Astrocyte (in vitro differentiated cells and primary cell): ENCODE results near the gene GRAP2. TPM values are rescaled to one million over a fixed set of nuclear protein-coding genes. Genes with fewer than 3 reads are reported as not detected.

Source experiments
- DNase-seq: peaks from one replicate; pipeline ENCODE4 v3.0.0-alpha.2; 2010; ENCODE audit warnings: low read depth
- FAIRE-seq: peaks from 2 replicates; lab custom pipeline; 2011; peaks lifted over from hg19 to GRCh38; lab: Jason Lieb, UNC
- H2AFZ ChIP-seq: 2 replicates; pipeline ENCODE4 v1.6.0; 2012; ENCODE audit warnings: low read depth, low read length, inconsistent platforms
- H3K27ac ChIP-seq: 2 replicates; pipeline ENCODE4 v1.5.1; 2011; ENCODE audit warnings: low read depth, low read length, inconsistent platforms
- H3K27me3 ChIP-seq: 2 replicates; pipeline ENCODE4 v1.6.0; 2011; ENCODE audit warnings: low read length, inconsistent platforms; ENCODE audit not compliant: insufficient read depth
- H3K36me3 ChIP-seq: 2 replicates; pipeline ENCODE4 v1.5.1; 2011; ENCODE audit warnings: low read length, inconsistent platforms; ENCODE audit not compliant: insufficient read depth
- H3K4me1 ChIP-seq: 2 replicates; pipeline ENCODE4 v1.5.1; 2011; ENCODE audit warnings: low read length, inconsistent platforms; ENCODE audit not compliant: insufficient read depth
- H3K4me2 ChIP-seq: 2 replicates; pipeline ENCODE4 v1.6.0; 2012; ENCODE audit warnings: low read length, inconsistent platforms
- H3K4me3 ChIP-seq: 2 replicates; pipeline ENCODE4 v1.5.1; 2011; ENCODE audit warnings: low read depth, mild to moderate bottlenecking, low read length, inconsistent platforms; ENCODE audit not compliant: insufficient read depth
- H3K79me2 ChIP-seq: 2 replicates; pipeline ENCODE4 v1.6.0; 2012; ENCODE audit warnings: mild to moderate bottlenecking, low read length, inconsistent platforms; ENCODE audit not compliant: insufficient read depth
- H3K9ac ChIP-seq: 2 replicates; pipeline ENCODE4 v1.6.0; 2012; ENCODE audit warnings: mild to moderate bottlenecking, low read length, inconsistent platforms
- H3K9me3 ChIP-seq: 2 replicates; pipeline ENCODE4 v1.5.1; 2012; ENCODE audit warnings: low read depth, mild to moderate bottlenecking, low read length, inconsistent platforms; ENCODE audit not compliant: insufficient read depth
- H4K20me1 ChIP-seq: 2 replicates; pipeline ENCODE4 v1.6.0; 2012; ENCODE audit warnings: low read length, inconsistent platforms; ENCODE audit not compliant: insufficient read depth
- H3K27ac Mint-ChIP-seq: one replicate; pipeline ENCODE4 v1.8.0; 2021; ENCODE audit warnings: mild to moderate bottlenecking, mixed read lengths; ENCODE audit not compliant: unreplicated experiment
- H3K27me3 Mint-ChIP-seq: one replicate; pipeline ENCODE4 v1.8.0; 2021; ENCODE audit warnings: low read depth, mixed read lengths; ENCODE audit not compliant: unreplicated experiment
- H3K36me3 Mint-ChIP-seq: one replicate; pipeline ENCODE4 v1.8.0; 2021; ENCODE audit warnings: low read depth, mixed read lengths; ENCODE audit not compliant: unreplicated experiment
- H3K4me1 Mint-ChIP-seq: one replicate; pipeline ENCODE4 v1.8.0; 2021; ENCODE audit warnings: low read depth, mixed read lengths; ENCODE audit not compliant: unreplicated experiment
- H3K4me3 Mint-ChIP-seq: one replicate; pipeline ENCODE4 v1.8.0; 2021; ENCODE audit warnings: mild to moderate bottlenecking, moderate library complexity, mixed read lengths; ENCODE audit not compliant: unreplicated experiment
- H3K9me3 Mint-ChIP-seq: one replicate; pipeline ENCODE4 v1.8.0; 2021; ENCODE audit warnings: mild to moderate bottlenecking, mixed read lengths; ENCODE audit not compliant: unreplicated experiment
- EZH2 ChIP-seq: IDR thresholded peaks from 2 replicates; pipeline ENCODE4 v1.6.1; 2012; ENCODE audit warnings: mild to moderate bottlenecking, low read length, inconsistent platforms; ENCODE audit not compliant: insufficient read depth
- total RNA-seq: library from RNA; stranded (reverse); gene quantifications from 2 replicates; pipeline ENCODE4 v1.2.1, GENCODE V29; 2021
- TF ChIP-seq, protein P1 (sequence below): IDR thresholded peaks from 2 replicates; pipeline ENCODE4 v1.5.1; 2011; ENCODE audit warnings: low read depth, mild to moderate bottlenecking, inconsistent platforms, low read length, moderate library complexity; ENCODE audit not compliant: insufficient read depth

Gene GRAP2
- total RNA-seq, 1 donor from 2014 or later, result 0.23 TPM

DNA sequence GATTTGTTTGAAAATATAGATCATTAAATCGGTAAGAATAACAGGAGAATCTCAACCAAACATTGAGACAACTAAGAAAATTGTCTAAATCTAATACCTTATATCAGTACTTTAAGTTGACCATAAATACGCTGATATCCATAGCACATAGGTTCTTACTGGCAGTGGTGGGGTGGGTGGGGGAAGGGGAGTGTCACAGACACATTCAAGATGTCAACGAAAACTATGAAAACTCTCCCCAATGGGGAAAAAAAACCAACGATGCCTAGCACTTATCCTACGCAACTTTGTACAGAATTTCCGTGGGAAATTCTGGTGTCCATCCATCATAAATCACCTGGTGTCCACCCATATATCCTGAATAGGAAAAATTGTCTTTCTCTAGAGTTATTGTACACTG lies 6.2 kb downstream of the GRAP2 start:
- no peak for DNase-seq
- no peak overlapping the region for H3K27ac ChIP-seq
- no peak overlapping the region for H2AFZ ChIP-seq
- no peak overlapping the region for H3K4me3 Mint-ChIP-seq
- no peak for FAIRE-seq
- H3K9me3 ChIP-seq, result no peaks in the 10 kb centered on the region
- TF ChIP-seq, protein P1, sequence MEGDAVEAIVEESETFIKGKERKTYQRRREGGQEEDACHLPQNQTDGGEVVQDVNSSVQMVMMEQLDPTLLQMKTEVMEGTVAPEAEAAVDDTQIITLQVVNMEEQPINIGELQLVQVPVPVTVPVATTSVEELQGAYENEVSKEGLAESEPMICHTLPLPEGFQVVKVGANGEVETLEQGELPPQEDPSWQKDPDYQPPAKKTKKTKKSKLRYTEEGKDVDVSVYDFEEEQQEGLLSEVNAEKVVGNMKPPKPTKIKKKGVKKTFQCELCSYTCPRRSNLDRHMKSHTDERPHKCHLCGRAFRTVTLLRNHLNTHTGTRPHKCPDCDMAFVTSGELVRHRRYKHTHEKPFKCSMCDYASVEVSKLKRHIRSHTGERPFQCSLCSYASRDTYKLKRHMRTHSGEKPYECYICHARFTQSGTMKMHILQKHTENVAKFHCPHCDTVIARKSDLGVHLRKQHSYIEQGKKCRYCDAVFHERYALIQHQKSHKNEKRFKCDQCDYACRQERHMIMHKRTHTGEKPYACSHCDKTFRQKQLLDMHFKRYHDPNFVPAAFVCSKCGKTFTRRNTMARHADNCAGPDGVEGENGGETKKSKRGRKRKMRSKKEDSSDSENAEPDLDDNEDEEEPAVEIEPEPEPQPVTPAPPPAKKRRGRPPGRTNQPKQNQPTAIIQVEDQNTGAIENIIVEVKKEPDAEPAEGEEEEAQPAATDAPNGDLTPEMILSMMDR, result no peak
- TF ChIP-seq EZH2, result no peak
- no peaks in the 10 kb centered on the region for H3K4me1 ChIP-seq
- H4K20me1 ChIP-seq, result no peaks in the 10 kb centered on the region
- H3K36me3 ChIP-seq, result no peaks in the 10 kb centered on the region
- H3K27me3 Mint-ChIP-seq, result peaks cover 6% of the 10 kb centered on the region
- H3K4me3 ChIP-seq, result no peak overlapping the region
- no peak overlapping the region for H3K9ac ChIP-seq
- no peak overlapping the region for H3K27ac Mint-ChIP-seq
- H3K36me3 Mint-ChIP-seq, result no peaks in the 10 kb centered on the region
- peaks cover 8% of the 10 kb centered on the region for H3K4me1 Mint-ChIP-seq
- H3K9me3 Mint-ChIP-seq, result no peaks in the 10 kb centered on the region
- no peaks in the 10 kb centered on the region for H3K79me2 ChIP-seq
- H3K4me2 ChIP-seq, result no peak overlapping the region
- peaks cover 8% of the 10 kb centered on the region for H3K27me3 ChIP-seq

DNA sequence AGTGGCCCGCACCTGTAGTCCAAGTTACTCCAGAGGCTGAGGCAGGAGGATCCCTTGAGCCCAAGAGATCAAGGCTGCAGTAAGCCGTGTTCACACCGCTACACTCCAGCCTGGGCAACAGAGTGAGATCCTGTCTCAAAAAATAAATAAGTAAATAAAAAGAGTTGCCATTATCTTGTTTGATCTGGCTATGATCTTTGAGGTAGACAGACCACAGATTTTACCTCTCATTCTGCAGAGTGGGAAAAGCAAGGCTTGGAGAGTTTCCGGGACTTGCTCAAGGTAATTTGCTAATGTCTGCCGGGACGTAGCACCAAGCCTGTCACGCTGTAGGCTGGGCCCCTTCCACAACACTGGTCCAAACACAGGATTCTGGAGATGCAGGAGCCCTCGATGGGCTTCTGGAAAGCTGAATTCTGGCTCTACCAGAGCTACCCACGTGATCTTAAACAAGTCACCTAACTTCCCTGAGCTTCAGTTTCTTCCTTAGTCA lies 6.8 kb downstream of the GRAP2 start:
- peaks cover 8% of the 10 kb centered on the region for H3K27me3 ChIP-seq
- H3K9ac ChIP-seq, result no peak overlapping the region
- no peaks in the 10 kb centered on the region for H3K9me3 ChIP-seq
- no peaks in the 10 kb centered on the region for H3K79me2 ChIP-seq
- Mint-ChIP-seq H3K27me3 (peaks cover 3% of the 10 kb centered on the region), H3K4me1 (peaks cover 8% of the 10 kb centered on the region), H3K9me3 (no peaks in the 10 kb centered on the region), H3K36me3 (no peaks in the 10 kb centered on the region), H3K4me3 (no peak overlapping the region), H3K27ac (no peak overlapping the region)
- no peak overlapping the region for H3K4me3 ChIP-seq
- no peak overlapping the region for H3K4me2 ChIP-seq
- no peaks in the 10 kb centered on the region for H3K36me3 ChIP-seq
- no peaks in the 10 kb centered on the region for H4K20me1 ChIP-seq
- DNase-seq (no peak), FAIRE-seq (no peak)
- no peak overlapping the region for H3K27ac ChIP-seq
- H2AFZ ChIP-seq, result no peak overlapping the region
- no peaks in the 10 kb centered on the region for H3K4me1 ChIP-seq
- no peak for TF ChIP-seq EZH2
- TF ChIP-seq, protein P1, result no peak

DNA sequence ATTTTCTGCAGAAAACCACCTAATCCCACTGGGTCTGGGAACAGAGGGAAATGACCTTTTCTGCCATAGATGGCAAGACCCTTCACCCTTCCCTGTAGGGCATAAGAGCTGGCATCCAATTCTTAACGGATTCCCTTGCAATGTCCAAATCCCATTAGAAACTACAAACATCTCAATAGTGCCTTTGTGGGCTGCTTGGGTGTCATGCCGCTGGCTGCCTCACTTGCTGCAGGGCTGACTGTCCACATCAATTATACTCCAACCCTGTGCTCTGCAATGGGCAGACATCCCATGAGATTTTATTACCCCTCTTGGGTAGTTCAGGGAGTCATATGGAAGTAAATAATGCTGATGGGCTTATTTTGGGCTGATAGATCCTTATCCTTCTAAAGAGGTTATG lies 7.3 kb downstream of the GRAP2 start:
- H3K9ac ChIP-seq, result no peak overlapping the region
- Mint-ChIP-seq H3K4me3 (no peak overlapping the region), H3K27ac (no peak overlapping the region), H3K4me1 (peaks cover 8% of the 10 kb centered on the region), H3K27me3 (peaks cover 3% of the 10 kb centered on the region), H3K36me3 (no peaks in the 10 kb centered on the region), H3K9me3 (no peaks in the 10 kb centered on the region)
- H3K4me1 ChIP-seq, result no peaks in the 10 kb centered on the region
- peaks cover 6% of the 10 kb centered on the region for H3K27me3 ChIP-seq
- DNase-seq (no peak), FAIRE-seq (no peak)
- no peaks in the 10 kb centered on the region for H4K20me1 ChIP-seq
- H3K4me2 ChIP-seq, result no peak overlapping the region
- H3K36me3 ChIP-seq, result no peaks in the 10 kb centered on the region
- H2AFZ ChIP-seq, result no peak overlapping the region
- no peaks in the 10 kb centered on the region for H3K9me3 ChIP-seq
- TF ChIP-seq EZH2, result no peak
- TF ChIP-seq, protein P1, result no peak
- H3K27ac ChIP-seq, result no peak overlapping the region
- no peak overlapping the region for H3K4me3 ChIP-seq
- no peaks in the 10 kb centered on the region for H3K79me2 ChIP-seq
